B cell (primary cell): Measurements from ENCODE around the gene ASB15. TPM values are rescaled to one million over a fixed set of nuclear protein-coding genes. Genes with fewer than 3 reads are reported as not detected.

Experiments
- ATAC-seq: fragments of 200-7000 bp; cut with Tn5 transposase; one replicate; pipeline ENCODE4 v1.10.0; 2021; ENCODE audit warnings: low read depth, mild to moderate bottlenecking, moderate number of reproducible peaks, moderate library complexity
- CTCF ChIA-PET: fragments of 350-600 bp; sonication (Branson Sonifier 250); formaldehyde crosslinking; loops from one replicate; lab custom pipeline; 2021; ENCODE audit warnings: antibody characterized with exemption, inconsistent platforms; lab: Charles Lee
- POLR2A ChIA-PET: fragments of 350-600 bp; sonication (Branson Sonifier 250); formaldehyde crosslinking; loops from one replicate; lab custom pipeline; 2021; ENCODE audit warnings: antibody characterized with exemption; lab: Charles Lee
- DNase-seq: peaks from one replicate; pipeline ENCODE4 v3.0.0; 2013
- H2AFZ ChIP-seq: 2 replicates; pipeline ENCODE4 v1.6.1; 2012; ENCODE audit warnings: mild to moderate bottlenecking, low read depth, low read length; ENCODE audit not compliant: insufficient read depth, poor library complexity, severe bottlenecking
- H3K27ac ChIP-seq, 2 donors: 1 replicate in 1 of 2; 2 replicates in 1 of 2; pipeline ENCODE4 v1.5.1; 2012 to 2013; ENCODE audit warnings: low read length in 2 of 2, mild to moderate bottlenecking in 2 of 2, moderate library complexity in 1 of 2
- H3K27me3 ChIP-seq, 4 experiments: fragments of 200-600 bp in 1 of 4; sonication (generic) in 1 of 4; replicated peaks in 1 of 4; 1 replicate in 2 of 4; 2 replicates in 2 of 4; pipeline versions ENCODE4 v1.6.1 to v1.7.0; 2013 to 2016; ENCODE audit warnings: low read length in 3 of 4, mild to moderate bottlenecking in 2 of 4, mixed read lengths in 1 of 4, moderate library complexity in 1 of 4; ENCODE audit not compliant: insufficient read depth in 4 of 4, control insufficient read depth in 3 of 4; ENCODE audit errors: control extremely low read depth in 1 of 4
- H3K36me3 ChIP-seq, 2 experiments: replicated peaks in 1 of 2; 1 replicate in 1 of 2; 2 replicates in 1 of 2; pipeline versions ENCODE4 v1.6.1 to v1.7.1; 2013; ENCODE audit warnings: low read length in 1 of 2; ENCODE audit not compliant: insufficient read depth in 2 of 2, control insufficient read depth in 1 of 2; ENCODE audit errors: control extremely low read depth in 1 of 2, extremely low read depth in 1 of 2
- H3K4me1 ChIP-seq, 2 donors: fragments of 200-600 bp in 1 of 2; sonication (generic) in 1 of 2; 1 replicate in 1 of 2; 2 replicates in 1 of 2; pipeline versions ENCODE4 v1.5.1 to v1.6.1; 2013 to 2017; ENCODE audit warnings: low read length in 2 of 2; ENCODE audit not compliant: control insufficient read depth in 2 of 2, insufficient read depth in 2 of 2
- H3K4me2 ChIP-seq: replicated peaks from 2 replicates; pipeline ENCODE3; 2012; ENCODE audit warnings: mild to moderate bottlenecking, low read depth, low read length; ENCODE audit not compliant: poor library complexity, severe bottlenecking
- H3K4me3 ChIP-seq, 5 experiments: fragments of 200-600 bp in 1 of 5; sonication (generic) in 1 of 5; 1 replicate in 3 of 5; 2 replicates in 2 of 5; pipeline versions ENCODE4 v1.5.1 to v1.7.0; 2011 to 2016; ENCODE audit warnings: low read length in 4 of 5, mild to moderate bottlenecking in 4 of 5, low read depth in 2 of 5, control low read depth in 1 of 5, moderate library complexity in 1 of 5; ENCODE audit not compliant: insufficient read depth in 1 of 5; ENCODE audit errors: control extremely low read depth in 1 of 5, extremely low read depth in 1 of 5
- H3K79me2 ChIP-seq: fragments of 200-600 bp; sonication (generic); one replicate; pipeline ENCODE4 v1.6.0; 2016; ENCODE audit warnings: low read length; ENCODE audit not compliant: control insufficient read depth, insufficient read depth
- H3K9ac ChIP-seq: fragments of 200-600 bp; sonication (generic); 2 replicates; pipeline ENCODE4 v1.6.1; 2017; ENCODE audit warnings: mild to moderate bottlenecking, low read length, moderate library complexity
- H3K9me3 ChIP-seq, 3 donors: one replicate each; pipeline versions ENCODE4 v1.6.1 to v1.7.1; 2013; ENCODE audit warnings: low read length in 2 of 3; ENCODE audit not compliant: control insufficient read depth in 2 of 3, insufficient read depth in 1 of 3; ENCODE audit errors: control extremely low read depth in 1 of 3
- H4K20me1 ChIP-seq: 2 replicates; pipeline ENCODE4 v1.6.0; 2012; ENCODE audit warnings: mild to moderate bottlenecking, low read length; ENCODE audit not compliant: insufficient read depth, control insufficient read depth, poor library complexity, severe bottlenecking
- H3K27ac Mint-ChIP-seq: one replicate; pipeline ENCODE4 v1.8.0; 2021; ENCODE audit warnings: mixed read lengths
- H3K27me3 Mint-ChIP-seq: one replicate; pipeline ENCODE4 v1.8.0; 2021; ENCODE audit warnings: mixed read lengths
- H3K4me1 Mint-ChIP-seq: one replicate; pipeline ENCODE4 v1.8.0; 2021; ENCODE audit warnings: mixed read lengths
- H3K4me3 Mint-ChIP-seq: one replicate; pipeline ENCODE4 v1.8.0; 2021; ENCODE audit warnings: mixed read lengths
- H3K9me3 Mint-ChIP-seq: one replicate; pipeline ENCODE4 v1.8.0; 2022; ENCODE audit warnings: mixed read lengths; ENCODE audit not compliant: insufficient read depth
- CTCF ChIP-seq: fragments of 200-600 bp; IDR thresholded peaks from one replicate; pipeline ENCODE4 v1.8.0; 2022; ENCODE audit warnings: antibody characterized with exemption, mild to moderate bottlenecking
- EZH2 ChIP-seq: IDR thresholded peaks from 2 replicates; pipeline ENCODE4 v1.6.1; 2012; ENCODE audit warnings: borderline replicate concordance, low read depth, mild to moderate bottlenecking, moderate library complexity, low read length; ENCODE audit not compliant: insufficient read depth, poor library complexity, severe bottlenecking
- WGBS: methylation state at CpG from one replicate; pipeline ENCODE4 v1.1.5; 2013; ENCODE audit warnings: missing lambda C conversion rate; ENCODE audit not compliant: insufficient coverage; 5-methylcytosine and 5-hydroxymethylcytosine counted together
- intact Hi-C: fragments of 100-400 bp; cut with micrococcal nuclease; formaldehyde crosslinking; loops from one replicate; pipeline ENCODE4 v1.10.0; 2022
- polyA plus RNA-seq: library from polyadenylated mRNA; depleted of rRNA; stranded (reverse); fragments of >200 nt; gene quantifications from 2 replicates; pipeline ENCODE4 v1.2.3, GENCODE V29; 2012
- total RNA-seq, 2 donors: library from RNA; stranded (reverse); fragments of 120-200 nt in 1 of 2; gene quantifications; 1 replicate in 1 of 2; 2 replicates in 1 of 2; pipeline versions ENCODE4 v1.2.3 to v1.2.4, GENCODE V29; 2013 to 2022

The ASB15 gene
- total and polyA plus RNA-seq, 2 donors (not counting 1 experiment from before 2014, with no cell fraction given), result not detected

- TF ChIP-seq CTCF (no peak), EZH2 (no peak)
- Histone ChIP-seq H3K36me3 (no peaks in the 10 kb centered on the region), H3K79me2 (no peaks in the 10 kb centered on the region), H4K20me1 (no peaks in the 10 kb centered on the region), H3K4me1 (no peaks in the 10 kb centered on the region), H3K4me3 (no peak overlapping the region), H2AFZ (no peak overlapping the region), H3K4me2 (no peak overlapping the region), H3K9ac (no peak overlapping the region), H3K27ac (no peak overlapping the region), H3K9me3 (no peaks in the 10 kb centered on the region), H3K27me3 (peaks cover 0 to 21% (median 6%) of the 10 kb centered on the region in 4 experiments)
- CTCF ChIA-PET, result no interaction called here
- Mint-ChIP-seq H3K27ac (no peak overlapping the region), H3K27me3 (peaks cover 34% of the 10 kb centered on the region), H3K4me1 (no peaks in the 10 kb centered on the region), H3K4me3 (no peak overlapping the region), H3K9me3 (no peaks in the 10 kb centered on the region)
- DNase-seq (no peak), ATAC-seq (no peak)
- POLR2A ChIA-PET, result no interaction called here
- intact Hi-C loops, result no loop called here
Observed at GRCh38 chr7:123579416-123579815, 22.2 kb upstream of the ASB15 start.

DNA sequence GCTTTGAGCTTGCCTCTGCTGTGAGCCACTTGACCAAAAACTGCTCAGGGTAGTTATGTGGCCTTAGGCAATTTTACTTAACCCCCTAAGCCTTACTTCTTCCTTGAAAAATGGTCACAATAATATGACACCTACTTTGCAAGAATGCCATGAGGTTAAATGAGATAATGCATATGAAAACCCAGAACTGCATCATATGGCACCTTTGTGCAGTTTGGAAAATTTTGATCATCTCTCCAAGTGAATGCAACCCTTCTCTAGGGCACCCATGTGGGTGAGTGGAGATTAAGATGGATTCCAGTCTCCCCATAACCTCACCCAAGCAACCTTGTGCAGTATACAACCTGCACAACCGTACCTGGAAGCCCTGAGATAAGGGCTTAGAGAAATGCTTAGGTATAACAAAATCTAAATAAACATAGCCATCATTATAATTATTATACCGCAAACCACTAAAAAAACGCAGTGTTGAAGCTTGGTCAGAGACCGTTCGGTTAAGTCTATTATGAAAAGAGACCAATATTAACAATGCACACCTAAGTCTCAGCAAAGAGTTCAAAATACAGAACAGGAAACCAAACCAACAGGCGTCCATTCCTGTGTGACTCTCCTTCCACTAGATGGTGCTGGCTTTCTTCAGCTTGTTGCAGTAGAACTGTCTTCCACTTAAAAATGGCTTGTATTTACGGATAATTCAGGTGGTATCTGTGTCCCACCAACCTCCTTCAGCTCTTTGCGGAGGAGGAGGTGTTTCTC, 21.0 kb upstream of the ASB15 start:
- no peak overlapping the region for H3K27ac ChIP-seq
- no peaks in the 10 kb centered on the region for H3K4me1 Mint-ChIP-seq
- peak; percentile 20 for TF ChIP-seq CTCF
- TF ChIP-seq EZH2, result no peak
- H4K20me1 ChIP-seq, result no peaks in the 10 kb centered on the region
- H3K4me3 ChIP-seq, result no peak overlapping the region
- H3K27me3 ChIP-seq, result peaks cover 0 to 21% (median 6%) of the 10 kb centered on the region in 4 experiments
- peaks cover 29% of the 10 kb centered on the region for H3K27me3 Mint-ChIP-seq
- H2AFZ ChIP-seq, result no peak overlapping the region
- no peaks in the 10 kb centered on the region for H3K9me3 ChIP-seq
- DNase-seq (no peak), ATAC-seq (no peak)
- H3K4me3 Mint-ChIP-seq, result no peak overlapping the region
- ChIA-PET CTCF (no interaction called here), POLR2A (no interaction called here)
- H3K79me2 ChIP-seq, result no peaks in the 10 kb centered on the region
- intact Hi-C loops, result loop anchor here (5.0 kb wide), 1 partner anchor 287 kb away; no protein-coding TSS in a partner anchor
- no peak overlapping the region for H3K27ac Mint-ChIP-seq
- 10% methylated on average over 2 of the region's 8 CpGs for WGBS
- no peaks in the 10 kb centered on the region for H3K36me3 ChIP-seq
- no peak overlapping the region for H3K9ac ChIP-seq
- H3K4me2 ChIP-seq, result no peak overlapping the region
- no peaks in the 10 kb centered on the region for H3K4me1 ChIP-seq
- no peaks in the 10 kb centered on the region for H3K9me3 Mint-ChIP-seq
